DOHH2 (cell line): ENCODE measurements around the gene CYLD.

Source experiments
- CTCF ChIP-seq: fragments of 200-600 bp; sonication (generic); IDR thresholded peaks from one replicate; pipeline ENCODE4 v1.5.1; 2014; ENCODE audit warnings: antibody characterized with exemption, mild to moderate bottlenecking, low read depth, low read length; ENCODE audit not compliant: poor library complexity, severe bottlenecking
- EZH2phosphoT487 ChIP-seq: fragments of 200-600 bp; sonication (generic); IDR thresholded peaks from 2 replicates; pipeline ENCODE4 v1.6.1; 2017; ENCODE audit warnings: borderline replicate concordance, mild to moderate bottlenecking, antibody characterized with exemption, low read length, moderate library complexity, mixed read lengths

DNA sequence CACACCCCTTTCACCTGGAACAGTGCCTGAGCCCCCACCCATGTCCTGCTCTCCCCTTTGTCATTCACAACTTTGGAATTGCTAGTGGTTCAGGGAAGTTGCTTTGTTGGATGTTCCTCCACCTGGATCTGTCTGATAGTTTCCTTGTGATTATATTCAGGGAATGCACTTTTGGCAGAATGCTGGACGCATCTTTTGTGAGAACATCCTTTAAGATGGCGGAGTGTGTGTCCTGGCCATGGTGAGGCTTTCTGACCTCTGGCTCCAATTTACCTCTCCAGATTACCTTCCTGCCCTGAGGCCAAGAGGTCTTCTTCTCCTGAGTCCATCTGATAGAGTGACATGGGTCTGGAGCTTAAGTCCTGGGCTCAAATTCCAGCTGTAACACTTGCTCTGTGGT lies 104.6 kb downstream of the CYLD start:
- TF ChIP-seq CTCF (no peak), EZH2phosphoT487 (no peak)
